HCT116 (cell line): Measurements from ENCODE around the gene ENTPD6. TPM values are rescaled to one million over a fixed set of nuclear protein-coding genes. Genes with fewer than 3 reads are reported as not detected.

Experiments used
- total RNA-seq: library from RNA; stranded (reverse); gene quantifications from one replicate; pipeline ENCODE4 v1.2.1, GENCODE V29; 2021; ENCODE audit not compliant: unreplicated experiment

Gene ENTPD6
- total RNA-seq, 1 experiment from 2014 or later: 89.2 TPM

Other genes starting within 250 kb of the ENTPD6 start
- not detected for gene CST7, start 246.4 kb upstream of the ENTPD6 start, total RNA-seq
- gene APMAP, start 203.0 kb upstream of the ENTPD6 start, total RNA-seq: 82.7 TPM
- 0.27 TPM for gene ACSS1, start 137.6 kb upstream of the ENTPD6 start, total RNA-seq
- not detected for gene VSX1, start 113.6 kb upstream of the ENTPD6 start, total RNA-seq
- 87.8 TPM for gene PYGB, start 52.4 kb downstream of the ENTPD6 start, total RNA-seq
- 31.7 TPM for gene ABHD12, start 195.1 kb downstream of the ENTPD6 start, total RNA-seq
- gene GINS1, start 212.0 kb downstream of the ENTPD6 start, total RNA-seq: 30.4 TPM